Endothelial cell of umbilical vein (primary cell): ENCODE results near the gene CCM2. TPM values are rescaled to one million over a fixed set of nuclear protein-coding genes. Genes with fewer than 3 reads are reported as not detected.

ENCODE experiments used
- BruUV-seq: library from RNA; stranded (reverse); fragments of 400-500 nt; replicated peaks from 2 replicates; lab custom pipeline; 2021; lab: Mats Ljungman, UMichigan
- CTCF ChIA-PET: fragments of 300-600, 350-600 bp; sonication (Branson Sonifier 250); formaldehyde crosslinking; loops from one replicate; lab custom pipeline; 2021; ENCODE audit warnings: antibody characterized with exemption, inconsistent platforms; lab: Charles Lee
- POLR2A ChIA-PET: fragments of 300-600, 350-600 bp; sonication (Branson Sonifier 250); formaldehyde crosslinking; loops from one replicate; lab custom pipeline; 2021; ENCODE audit warnings: antibody characterized with exemption, inconsistent platforms; lab: Charles Lee
- DNase-seq: peaks from one replicate; pipeline ENCODE4 v3.0.0-alpha.2; 2011; ENCODE audit warnings: low read depth, low spot score
- FAIRE-seq: peaks from 2 replicates; lab custom pipeline; 2011; peaks lifted over from hg19 to GRCh38; lab: Jason Lieb, UNC
- H2AFZ ChIP-seq: 2 replicates; pipeline ENCODE4 v1.6.0; 2012; ENCODE audit warnings: low read depth, low read length, control low read depth, inconsistent platforms
- H3K27ac ChIP-seq: 2 replicates; pipeline ENCODE4 v1.5.1; 2011; ENCODE audit warnings: low read depth, mild to moderate bottlenecking, control low read depth, low read length, moderate library complexity; ENCODE audit not compliant: insufficient read depth
- H3K27me3 ChIP-seq, 2 experiments: 2 replicates each; pipeline versions ENCODE4 v1.6.0 to v1.6.1; 2011; ENCODE audit warnings: low read length in 2 of 2, mixed read lengths in 1 of 2; ENCODE audit not compliant: control insufficient read depth in 2 of 2, insufficient read depth in 2 of 2
- H3K36me3 ChIP-seq, 2 experiments: 2 replicates in 1 of 2; 3 replicates in 1 of 2; pipeline ENCODE4 v1.5.1; 2011; ENCODE audit warnings: low read length in 2 of 2, mild to moderate bottlenecking in 1 of 2, moderate library complexity in 1 of 2; ENCODE audit not compliant: control insufficient read depth in 2 of 2, insufficient read depth in 2 of 2; ENCODE audit errors: extremely low read depth in 1 of 2
- H3K4me1 ChIP-seq: 3 replicates; pipeline ENCODE4 v1.5.1; 2011; ENCODE audit warnings: mild to moderate bottlenecking, low read length; ENCODE audit not compliant: control insufficient read depth, insufficient read depth; ENCODE audit errors: extremely low read depth
- H3K4me2 ChIP-seq: 2 replicates; pipeline ENCODE4 v1.6.1; 2011; ENCODE audit warnings: low read length, control low read depth, mixed read lengths; ENCODE audit not compliant: insufficient read depth
- H3K4me3 ChIP-seq, 3 experiments: fragments of 200-600 bp in 1 of 3; sonication (generic), shearing (Covaris generic) in 1 of 3; replicated peaks in 1 of 3; 2 replicates each; pipeline ENCODE4 v1.5.1; 2011 to 2016; ENCODE audit warnings: control low read depth in 3 of 3, low read length in 3 of 3, mild to moderate bottlenecking in 2 of 3, inconsistent platforms in 1 of 3, low read depth in 1 of 3, moderate library complexity in 1 of 3; ENCODE audit not compliant: insufficient read depth in 1 of 3
- H3K79me2 ChIP-seq: 2 replicates; pipeline ENCODE4 v1.6.0; 2012; ENCODE audit warnings: low read length, inconsistent platforms; ENCODE audit not compliant: control insufficient read depth, insufficient read depth
- H3K9ac ChIP-seq: replicated peaks from 2 replicates; pipeline ENCODE3; 2011; ENCODE audit warnings: low read length, control low read depth; ENCODE audit not compliant: insufficient read depth; ENCODE audit errors: extremely low read depth
- H3K9me1 ChIP-seq: replicated peaks from 3 replicates; pipeline ENCODE4 v1.6.0; 2011; ENCODE audit warnings: mild to moderate bottlenecking, low read length; ENCODE audit not compliant: control insufficient read depth, insufficient read depth; ENCODE audit errors: extremely low read depth
- H3K9me3 ChIP-seq: replicated peaks from 2 replicates; pipeline ENCODE4 v1.5.1; 2012; ENCODE audit warnings: low read length, inconsistent platforms; ENCODE audit not compliant: control insufficient read depth, insufficient read depth
- H4K20me1 ChIP-seq: replicated peaks from 2 replicates; pipeline ENCODE3; 2011; ENCODE audit warnings: mild to moderate bottlenecking, low read length; ENCODE audit not compliant: control insufficient read depth, insufficient read depth; ENCODE audit errors: extremely low read depth
- EZH2 ChIP-seq: IDR thresholded peaks from 2 replicates; pipeline ENCODE4 v1.6.1; 2012; ENCODE audit warnings: borderline replicate concordance, low read depth, mild to moderate bottlenecking, moderate library complexity, low read length, inconsistent platforms; ENCODE audit not compliant: severe bottlenecking
- FOS ChIP-seq: IDR thresholded peaks from 2 replicates; pipeline ENCODE4 v1.6.1; 2011; ENCODE audit warnings: mild to moderate bottlenecking, low read length, moderate library complexity, borderline replicate concordance; ENCODE audit not compliant: insufficient read depth
- GATA2 ChIP-seq: IDR thresholded peaks from 2 replicates; pipeline ENCODE4 v1.7.0; 2011; ENCODE audit warnings: low read depth, mild to moderate bottlenecking, moderate library complexity, mixed read lengths, low read length; ENCODE audit not compliant: insufficient read length, insufficient read depth
- JUN ChIP-seq: IDR thresholded peaks from 2 replicates; pipeline ENCODE4 v1.6.1; 2011; ENCODE audit warnings: borderline replicate concordance, low read depth; ENCODE audit not compliant: insufficient read length, insufficient read depth
- MYC ChIP-seq: IDR thresholded peaks from one replicate; pipeline ENCODE4 v1.6.1; 2011; ENCODE audit warnings: mild to moderate bottlenecking, low read depth, low read length
- POLR2A ChIP-seq: IDR thresholded peaks from 2 replicates; pipeline ENCODE4 v1.6.1; 2012; ENCODE audit warnings: low read depth, mild to moderate bottlenecking, control low read depth, low read length
- POLR2AphosphoS5 ChIP-seq: IDR thresholded peaks from 2 replicates; pipeline ENCODE4 v1.6.1; 2012; ENCODE audit warnings: low read depth, mild to moderate bottlenecking, control low read depth, low read length, moderate library complexity; ENCODE audit not compliant: insufficient read depth
- dilution Hi-C: fragments of 300-500 bp; cut with MboI; formaldehyde crosslinking; loops from one replicate; pipeline ENCODE4 v1.15.0; 2019; ENCODE audit warnings: low sequenced_read_pairs; ENCODE audit not compliant: extremely low pct_ligation_motif_present
- intact Hi-C: fragments of 100-400 bp; cut with micrococcal nuclease; formaldehyde crosslinking; loops from one replicate; pipeline ENCODE4 v1.10.0; 2022
- polyA plus RNA-seq, 4 experiments: library from polyadenylated mRNA; depleted of rRNA in 3 of 4; stranded (reverse) in 3 of 4; unstranded in 1 of 4; fragments of >200 nt; gene quantifications; 2 replicates each; pipeline versions ENCODE4 v1.2.1 to v1.2.3, GENCODE V29; 2011 to 2012; ENCODE audit warnings: missing spikeins in 1 of 4
- total RNA-seq: library from RNA; stranded (reverse); gene quantifications from 2 replicates; pipeline ENCODE4 v1.2.3, GENCODE V29; 2021
- TF ChIP-seq, protein P1 (sequence below), 2 donors: IDR thresholded peaks; 1 replicate in 1 of 2; 2 replicates in 1 of 2; pipeline ENCODE4 v1.5.1; 2011; ENCODE audit warnings: low read length in 2 of 2, mild to moderate bottlenecking in 2 of 2, moderate library complexity in 2 of 2, control low read depth in 1 of 2, inconsistent platforms in 1 of 2, low read depth in 1 of 2; ENCODE audit not compliant: insufficient read depth in 1 of 2; ENCODE audit errors: extremely low read depth in 1 of 2
- TF ChIP-seq, protein P2 (sequence below): IDR thresholded peaks from 2 replicates; pipeline ENCODE4 v1.6.1; 2011; ENCODE audit not compliant: insufficient read depth, insufficient read length

Gene CCM2
- total and polyA plus RNA-seq, 2 donors (not counting 3 experiments of a cell fraction or from before 2014, with no cell fraction given): 66.1 to 70.4 TPM

- no TSS peak for BruUV-seq
- no peaks in the 10 kb centered on the region for H3K9me1 ChIP-seq
- H3K4me3 ChIP-seq: no peak overlapping the region
- peaks cover 0 to 2% of the 10 kb centered on the region in 2 experiments for H3K36me3 ChIP-seq
- no peaks in the 10 kb centered on the region for H4K20me1 ChIP-seq
- H3K9me3 ChIP-seq: no peaks in the 10 kb centered on the region
- no peaks in the 10 kb centered on the region for H3K4me1 ChIP-seq
- no peak for DNase-seq
- no peak overlapping the region for H3K27ac ChIP-seq
- intact Hi-C loops: no loop called here
- no peaks in the 10 kb centered on the region for H3K27me3 ChIP-seq
- dilution Hi-C loops: no loop called here
- TF ChIP-seq POLR2AphosphoS5 (no peak), EZH2 (no peak), JUN (no peak), MYC (no peak), GATA2 (no peak), FOS (no peak), POLR2A (no peak)
- TF ChIP-seq, protein P1, sequence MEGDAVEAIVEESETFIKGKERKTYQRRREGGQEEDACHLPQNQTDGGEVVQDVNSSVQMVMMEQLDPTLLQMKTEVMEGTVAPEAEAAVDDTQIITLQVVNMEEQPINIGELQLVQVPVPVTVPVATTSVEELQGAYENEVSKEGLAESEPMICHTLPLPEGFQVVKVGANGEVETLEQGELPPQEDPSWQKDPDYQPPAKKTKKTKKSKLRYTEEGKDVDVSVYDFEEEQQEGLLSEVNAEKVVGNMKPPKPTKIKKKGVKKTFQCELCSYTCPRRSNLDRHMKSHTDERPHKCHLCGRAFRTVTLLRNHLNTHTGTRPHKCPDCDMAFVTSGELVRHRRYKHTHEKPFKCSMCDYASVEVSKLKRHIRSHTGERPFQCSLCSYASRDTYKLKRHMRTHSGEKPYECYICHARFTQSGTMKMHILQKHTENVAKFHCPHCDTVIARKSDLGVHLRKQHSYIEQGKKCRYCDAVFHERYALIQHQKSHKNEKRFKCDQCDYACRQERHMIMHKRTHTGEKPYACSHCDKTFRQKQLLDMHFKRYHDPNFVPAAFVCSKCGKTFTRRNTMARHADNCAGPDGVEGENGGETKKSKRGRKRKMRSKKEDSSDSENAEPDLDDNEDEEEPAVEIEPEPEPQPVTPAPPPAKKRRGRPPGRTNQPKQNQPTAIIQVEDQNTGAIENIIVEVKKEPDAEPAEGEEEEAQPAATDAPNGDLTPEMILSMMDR (IDR thresholded peaks at IDR 0.05; ENCODE audit: extremely low read depth in 1 of 2, insufficient read depth in 1 of 2, low read depth in 1 of 2, low read length in 2 of 2): no peak
- TF ChIP-seq, protein P2, sequence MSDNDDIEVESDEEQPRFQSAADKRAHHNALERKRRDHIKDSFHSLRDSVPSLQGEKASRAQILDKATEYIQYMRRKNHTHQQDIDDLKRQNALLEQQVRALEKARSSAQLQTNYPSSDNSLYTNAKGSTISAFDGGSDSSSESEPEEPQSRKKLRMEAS: no peak
- no peaks in the 10 kb centered on the region for H3K79me2 ChIP-seq
- no peak overlapping the region for H3K4me2 ChIP-seq
- ChIA-PET CTCF (interaction anchor here (5.5 to 10.0 kb wide), 2 partner anchors 24 to 158 kb away, joined by 127 to 585 read pairs; partner anchors contain the start of gene CCM2), POLR2A (no interaction called here)
- FAIRE-seq: no peak
- H3K9ac ChIP-seq: no peak overlapping the region
- no peak overlapping the region for H2AFZ ChIP-seq
Observed at GRCh38 chr7:44976040-44976745, 23.8 kb upstream of the CCM2 start.
